CD8-positive, alpha-beta memory T cell (primary cell): ENCODE measurements around the gene KLK14. TPM values are rescaled to one million over a fixed set of nuclear protein-coding genes. Genes with fewer than 3 reads are reported as not detected.

ENCODE experiments used
- CTCF ChIA-PET: fragments of 350-600 bp; sonication (Branson Sonifier 250); formaldehyde crosslinking; loops from one replicate; lab custom pipeline; 2021; ENCODE audit warnings: antibody characterized with exemption; lab: Charles Lee
- POLR2A ChIA-PET: fragments of 350-600 bp; sonication (Branson Sonifier 250); formaldehyde crosslinking; loops from one replicate; lab custom pipeline; 2021; ENCODE audit warnings: antibody characterized with exemption; lab: Charles Lee
- DNase-seq, 5 donors: peaks; one replicate each; pipeline versions ENCODE4 v3.0.0 to v3.0.0-alpha.2; 2020 to 2022; ENCODE audit warnings: mixed read lengths in 1 of 5
- H3K27ac ChIP-seq: one replicate; pipeline ENCODE4 v1.7.0; 2013; ENCODE audit warnings: low read depth, mild to moderate bottlenecking, low read length, moderate library complexity
- H3K27me3 ChIP-seq: 2 replicates; pipeline ENCODE4 v1.7.0; 2013; ENCODE audit warnings: low read length, mild to moderate bottlenecking; ENCODE audit not compliant: insufficient read depth, poor library complexity, severe bottlenecking
- H3K36me3 ChIP-seq: 2 replicates; pipeline ENCODE4 v1.7.0; 2013; ENCODE audit warnings: mild to moderate bottlenecking, low read length, moderate library complexity; ENCODE audit not compliant: insufficient read depth
- H3K4me1 ChIP-seq: 2 replicates; pipeline ENCODE4 v1.7.0; 2013; ENCODE audit warnings: mild to moderate bottlenecking, low read length, moderate library complexity; ENCODE audit not compliant: insufficient read depth
- H3K4me3 ChIP-seq: 2 replicates; pipeline ENCODE4 v1.7.0; 2013; ENCODE audit warnings: mild to moderate bottlenecking, low read length
- H3K9me3 ChIP-seq: 2 replicates; pipeline ENCODE4 v1.7.0; 2013; ENCODE audit warnings: mild to moderate bottlenecking, low read length
- H3K27ac Mint-ChIP-seq, 8 donors: one replicate each; pipeline ENCODE4 v1.8.0; 2020 to 2021; ENCODE audit warnings: mixed read lengths in 8 of 8, mild to moderate bottlenecking in 6 of 8, inconsistent platforms in 3 of 8, moderate library complexity in 3 of 8
- H3K27me3 Mint-ChIP-seq, 2 donors: one replicate each; pipeline ENCODE4 v1.8.0; 2020 to 2021; ENCODE audit warnings: mixed read lengths in 2 of 2, mild to moderate bottlenecking in 1 of 2, moderate library complexity in 1 of 2
- H3K36me3 Mint-ChIP-seq, 3 donors: one replicate each; pipeline ENCODE4 v1.8.0; 2020 to 2021; ENCODE audit warnings: mixed read lengths in 3 of 3, inconsistent platforms in 1 of 3, mild to moderate bottlenecking in 1 of 3
- H3K4me1 Mint-ChIP-seq, 3 donors: one replicate each; pipeline ENCODE4 v1.8.0; 2020 to 2021; ENCODE audit warnings: mixed read lengths in 3 of 3, inconsistent platforms in 1 of 3, mild to moderate bottlenecking in 1 of 3
- H3K4me3 Mint-ChIP-seq, 7 donors: one replicate each; pipeline ENCODE4 v1.8.0; 2020 to 2021; ENCODE audit warnings: mixed read lengths in 7 of 7, mild to moderate bottlenecking in 6 of 7, moderate library complexity in 4 of 7, inconsistent platforms in 2 of 7
- H3K9me3 Mint-ChIP-seq, 5 donors: one replicate each; pipeline ENCODE4 v1.8.0; 2020 to 2022; ENCODE audit warnings: mixed read lengths in 5 of 5, mild to moderate bottlenecking in 3 of 5, moderate library complexity in 2 of 5, inconsistent platforms in 1 of 5
- polyA plus RNA-seq: library from polyadenylated mRNA; unstranded; fragments of 300-500 nt; fragmentation: Illumina TruSeq; gene quantifications from one replicate; pipeline ENCODE4 v1.2.3, GENCODE V29; 2021
- total RNA-seq, 2 experiments: library from RNA; stranded (reverse); gene quantifications; one replicate each; pipeline ENCODE4 v1.2.3, GENCODE V29; 2021

Gene KLK14, protein sequence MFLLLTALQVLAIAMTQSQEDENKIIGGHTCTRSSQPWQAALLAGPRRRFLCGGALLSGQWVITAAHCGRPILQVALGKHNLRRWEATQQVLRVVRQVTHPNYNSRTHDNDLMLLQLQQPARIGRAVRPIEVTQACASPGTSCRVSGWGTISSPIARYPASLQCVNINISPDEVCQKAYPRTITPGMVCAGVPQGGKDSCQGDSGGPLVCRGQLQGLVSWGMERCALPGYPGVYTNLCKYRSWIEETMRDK
- total RNA-seq (under 1 TPM; 0.26 to 0.31 TPM), polyA plus RNA-seq (not detected)

DNA sequence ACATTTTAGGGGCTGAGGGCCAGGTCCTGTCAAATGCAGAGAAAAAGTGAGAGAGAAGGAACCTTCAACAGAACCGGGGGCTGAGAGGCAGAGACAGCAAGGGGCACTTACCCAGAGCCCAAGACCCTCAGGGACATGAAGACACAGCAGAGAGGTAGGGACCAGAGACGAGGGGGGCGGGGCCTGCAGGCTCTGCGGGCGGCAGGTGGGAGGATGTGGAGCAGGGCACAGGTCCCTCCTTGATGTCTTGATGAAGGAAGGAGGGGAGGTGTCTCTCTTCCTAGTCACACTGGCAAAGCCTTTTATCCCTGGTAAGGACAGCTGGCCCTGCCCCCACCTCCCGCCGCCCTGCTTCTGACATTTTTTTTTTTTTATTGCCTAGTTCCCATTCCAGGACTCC lies at the start of gene KLK14:
TSS of gene KLK14 (minus strand) at position 277 of the 400 bp plus-strand sequence. CDS start at position 4, 273 bp downstream.
- no peaks in the 10 kb centered on the region for H3K9me3 ChIP-seq
- H3K9me3 Mint-ChIP-seq: no peaks in the 10 kb centered on the region
- no peaks in the 10 kb centered on the region for H3K36me3 ChIP-seq
- H3K27ac ChIP-seq: no peak within 1 kb of the TSS
- POLR2A ChIA-PET: no interaction called here
- peaks cover 19 to 20% of the 10 kb centered on the region in 2 donors for H3K27me3 Mint-ChIP-seq
- no peaks in the 10 kb centered on the region for H3K4me1 ChIP-seq
- no peaks in the 10 kb centered on the region for H3K27me3 ChIP-seq
- no peak for DNase-seq
- H3K27ac Mint-ChIP-seq: peak within 1 kb of the TSS in 2 of 8 donors; percentile 56 to 77
- H3K4me3 ChIP-seq: no peak within 1 kb of the TSS
- no peak within 1 kb of the TSS for H3K4me3 Mint-ChIP-seq
- H3K4me1 Mint-ChIP-seq: no peaks in the 10 kb centered on the region
- H3K36me3 Mint-ChIP-seq: peaks cover 0 to 2% (median 0%) of the 10 kb centered on the region in 3 donors
- CTCF ChIA-PET: no interaction called here

DNA sequence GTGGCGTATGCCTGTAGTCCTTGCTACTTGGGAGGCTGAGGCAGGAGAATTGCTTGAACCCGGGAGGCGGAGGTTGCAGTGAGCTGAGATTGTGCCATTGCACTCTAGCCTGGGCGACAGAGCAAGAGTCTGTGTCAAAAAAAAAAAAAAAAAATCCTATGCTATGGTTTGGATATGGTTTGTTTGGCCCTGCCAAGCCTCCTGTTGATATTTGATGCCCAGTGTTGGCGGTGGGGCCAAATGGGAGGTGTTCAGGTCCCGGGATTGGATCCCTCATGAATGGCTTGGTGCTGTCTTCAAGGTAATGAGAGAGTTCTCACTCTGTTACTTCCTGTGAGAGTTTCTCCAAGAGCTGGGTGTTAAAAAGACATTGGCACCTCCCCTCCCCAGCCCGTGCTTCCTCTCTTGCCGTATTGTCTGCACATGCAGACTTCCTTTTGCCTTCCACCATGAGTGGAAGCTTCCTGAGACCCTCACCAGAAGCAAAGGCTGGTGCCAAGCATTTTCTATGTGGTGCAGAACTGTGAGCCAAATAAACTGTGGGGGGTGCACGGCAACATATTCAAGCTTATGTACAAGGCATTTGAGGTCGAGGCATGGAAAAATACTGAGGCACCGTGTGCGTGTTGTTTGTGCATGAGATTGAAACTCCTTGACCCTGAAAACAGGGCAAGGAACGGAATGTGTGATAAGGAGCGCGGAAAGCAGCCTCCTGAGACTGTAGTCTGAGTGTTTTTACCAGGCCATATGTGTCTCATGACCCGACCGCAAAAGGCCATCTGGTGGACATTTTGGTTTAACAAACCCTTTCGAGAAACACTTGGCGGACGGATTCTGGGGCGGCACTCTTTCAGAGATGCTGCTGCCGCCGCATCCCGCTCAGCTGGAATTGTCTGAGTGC lies 49.3 kb upstream of the KLK14 start:
- CTCF ChIA-PET: interaction anchor here (1.2 to 1.4 kb wide), 2 partner anchors 9 to 26 kb away, joined by 3 to 4 read pairs; no protein-coding TSS in a partner anchor
- Histone ChIP-seq H3K27ac (no peak overlapping the region), H3K4me3 (peak overlapping the region; percentile 44), H3K4me1 (peaks cover 65% of the 10 kb centered on the region), H3K36me3 (no peaks in the 10 kb centered on the region), H3K27me3 (no peaks in the 10 kb centered on the region), H3K9me3 (no peaks in the 10 kb centered on the region)
- peaks cover 0 to 3% (median 0%) of the 10 kb centered on the region in 5 donors for H3K9me3 Mint-ChIP-seq
- peak in 3 of 5 donors; percentile 14 to 48 (median 47) for DNase-seq
- peak overlapping the region; percentile 33 to 90 (median 83) for H3K4me3 Mint-ChIP-seq
- peak overlapping the region; percentile 48 to 95 (median 87) for H3K27ac Mint-ChIP-seq
- peaks cover 62 to 66% (median 66%) of the 10 kb centered on the region in 3 donors for H3K4me1 Mint-ChIP-seq
- peaks cover 0 to 3% of the 10 kb centered on the region in 2 donors for H3K27me3 Mint-ChIP-seq
- POLR2A ChIA-PET: interaction anchor here (0.5 to 1.2 kb wide), 4 partner anchors 17 to 41 kb away, joined by 3 to 4 read pairs (median 4); no protein-coding TSS in a partner anchor
- H3K36me3 Mint-ChIP-seq: peaks cover 0 to 6% (median 0%) of the 10 kb centered on the region in 3 donors

DNA sequence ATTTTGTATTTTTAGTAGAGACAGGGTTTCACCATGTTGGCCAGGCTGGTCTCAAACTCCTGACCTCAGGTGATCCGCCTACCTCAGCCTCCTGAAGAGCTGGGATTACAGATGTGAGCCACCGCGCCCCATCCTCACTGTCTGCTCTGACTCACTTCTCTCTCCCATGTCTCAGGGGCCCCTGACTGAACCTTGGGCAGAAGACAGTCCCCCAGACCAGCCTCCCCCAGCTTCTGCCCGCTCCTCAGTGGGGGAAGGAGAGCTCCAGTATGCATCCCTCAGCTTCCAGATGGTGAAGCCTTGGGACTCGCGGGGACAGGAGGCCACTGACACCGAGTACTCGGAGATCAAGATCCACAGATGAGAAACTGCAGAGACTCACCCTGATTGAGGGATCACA lies 47.0 kb upstream of the KLK14 start:
- Histone ChIP-seq H3K4me1 (peaks cover 78% of the 10 kb centered on the region), H3K27ac (no peak overlapping the region), H3K27me3 (no peaks in the 10 kb centered on the region), H3K36me3 (no peaks in the 10 kb centered on the region), H3K4me3 (no peak overlapping the region), H3K9me3 (no peaks in the 10 kb centered on the region)
- no peak for DNase-seq
- peak overlapping the region in 4 of 8 donors; percentile 12 to 60 (median 41) for H3K27ac Mint-ChIP-seq
- H3K27me3 Mint-ChIP-seq: peaks cover 0 to 3% of the 10 kb centered on the region in 2 donors
- H3K4me1 Mint-ChIP-seq: peaks cover 63 to 73% (median 66%) of the 10 kb centered on the region in 3 donors
- H3K4me3 Mint-ChIP-seq: peak overlapping the region in 3 of 7 donors; percentile 19 to 68 (median 20)
- H3K36me3 Mint-ChIP-seq: peaks cover 0 to 9% (median 0%) of the 10 kb centered on the region in 3 donors
- CTCF ChIA-PET: interaction anchor here (0.7 to 1.2 kb wide), 3 partner anchors 17 to 29 kb away, joined by 3 read pairs; no protein-coding TSS in a partner anchor
- POLR2A ChIA-PET: no interaction called here
- H3K9me3 Mint-ChIP-seq: no peaks in the 10 kb centered on the region

DNA sequence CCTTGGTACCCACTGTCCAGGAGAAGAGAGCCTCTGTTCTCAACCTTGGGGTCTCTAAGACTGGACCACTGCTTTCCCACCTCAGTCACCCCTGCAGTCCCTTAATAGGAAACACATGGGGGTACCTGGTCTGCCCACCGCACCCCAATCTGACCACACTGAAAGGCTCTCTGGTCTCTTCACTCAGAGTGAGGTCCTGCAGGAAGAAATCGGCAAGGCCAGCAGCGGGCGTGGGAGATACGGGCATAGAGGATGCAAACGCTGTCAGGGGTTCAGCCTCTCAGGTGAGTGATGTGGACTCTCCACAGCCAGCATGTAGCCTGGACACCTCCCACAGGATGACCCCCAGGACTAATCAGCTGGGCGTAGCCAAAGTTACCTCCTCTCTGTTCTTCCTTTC lies 45.5 kb upstream of the KLK14 start:
- POLR2A ChIA-PET: no interaction called here
- Histone ChIP-seq H3K27ac (peak overlapping the region; percentile 2), H3K36me3 (no peaks in the 10 kb centered on the region), H3K4me1 (peaks cover 93% of the 10 kb centered on the region), H3K9me3 (no peaks in the 10 kb centered on the region), H3K27me3 (no peaks in the 10 kb centered on the region), H3K4me3 (peak overlapping the region; percentile 20)
- DNase-seq: no peak
- H3K36me3 Mint-ChIP-seq: peaks cover 0 to 12% (median 0%) of the 10 kb centered on the region in 3 donors
- CTCF ChIA-PET: no interaction called here
- H3K4me3 Mint-ChIP-seq: peak overlapping the region in 6 of 7 donors; percentile 24 to 85 (median 52)
- no peaks in the 10 kb centered on the region for H3K9me3 Mint-ChIP-seq
- peak overlapping the region; percentile 51 to 97 (median 82) for H3K27ac Mint-ChIP-seq
- H3K27me3 Mint-ChIP-seq: peaks cover 0 to 3% of the 10 kb centered on the region in 2 donors
- H3K4me1 Mint-ChIP-seq: peaks cover 78 to 88% (median 81%) of the 10 kb centered on the region in 3 donors

DNA sequence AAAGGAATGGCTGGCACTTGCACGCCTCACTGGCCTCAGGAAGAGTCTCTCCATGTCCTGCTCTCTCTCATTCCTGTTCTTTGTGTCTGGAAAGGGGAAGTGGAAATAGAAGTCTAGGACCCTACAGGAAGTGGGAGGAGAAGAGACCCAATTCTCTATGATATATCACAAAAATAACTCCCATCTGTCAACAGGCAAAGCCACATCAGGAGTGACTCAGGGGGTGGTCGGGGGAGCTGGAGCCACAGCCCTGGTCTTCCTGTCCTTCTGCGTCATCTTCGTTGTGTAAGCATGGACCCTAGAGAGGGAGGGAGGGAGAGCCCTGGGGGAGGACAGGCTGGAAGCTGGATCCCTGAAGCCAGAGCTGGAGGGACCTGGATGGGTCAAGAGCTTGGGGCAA lies 45.1 kb upstream of the KLK14 start:
- peaks cover 98% of the 10 kb centered on the region for H3K4me1 ChIP-seq
- no peak for DNase-seq
- H3K4me3 ChIP-seq: peak overlapping the region; percentile 20
- ChIA-PET POLR2A (no interaction called here), CTCF (no interaction called here)
- H3K27ac Mint-ChIP-seq: peak overlapping the region; percentile 35 to 94 (median 64)
- H3K36me3 Mint-ChIP-seq: peaks cover 0 to 13% (median 0%) of the 10 kb centered on the region in 3 donors
- H3K27me3 Mint-ChIP-seq: peaks cover 0 to 3% of the 10 kb centered on the region in 2 donors
- H3K4me3 Mint-ChIP-seq: peak overlapping the region in 4 of 7 donors; percentile 31 to 73 (median 68)
- no peaks in the 10 kb centered on the region for H3K9me3 ChIP-seq
- H3K27me3 ChIP-seq: no peaks in the 10 kb centered on the region
- H3K27ac ChIP-seq: peak overlapping the region; percentile 2
- no peaks in the 10 kb centered on the region for H3K36me3 ChIP-seq
- H3K9me3 Mint-ChIP-seq: no peaks in the 10 kb centered on the region
- peaks cover 80 to 92% (median 81%) of the 10 kb centered on the region in 3 donors for H3K4me1 Mint-ChIP-seq

DNA sequence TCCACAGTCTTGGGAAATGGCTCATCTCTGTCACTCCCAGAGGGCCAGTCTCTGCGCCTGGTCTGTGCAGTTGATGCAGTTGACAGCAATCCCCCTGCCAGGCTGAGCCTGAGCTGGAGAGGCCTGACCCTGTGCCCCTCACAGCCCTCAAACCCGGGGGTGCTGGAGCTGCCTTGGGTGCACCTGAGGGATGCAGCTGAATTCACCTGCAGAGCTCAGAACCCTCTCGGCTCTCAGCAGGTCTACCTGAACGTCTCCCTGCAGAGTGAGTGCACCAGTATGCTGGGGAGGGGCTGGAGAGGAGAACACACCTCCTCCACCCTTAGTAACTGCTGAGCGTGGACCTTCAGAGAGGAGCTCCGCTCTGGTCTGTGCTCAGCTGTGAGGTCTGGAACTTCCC lies 44.3 kb upstream of the KLK14 start:
- Mint-ChIP-seq H3K36me3 (peaks cover 0 to 11% (median 0%) of the 10 kb centered on the region in 3 donors), H3K27me3 (peaks cover 0 to 3% of the 10 kb centered on the region in 2 donors), H3K9me3 (no peaks in the 10 kb centered on the region), H3K4me3 (peak overlapping the region in 5 of 7 donors; percentile 13 to 79 (median 47)), H3K4me1 (peaks cover 81 to 92% (median 81%) of the 10 kb centered on the region in 3 donors), H3K27ac (peak overlapping the region in 6 of 8 donors; percentile 60 to 95 (median 82))
- Histone ChIP-seq H3K36me3 (no peaks in the 10 kb centered on the region), H3K4me1 (peaks cover 98% of the 10 kb centered on the region), H3K4me3 (no peak overlapping the region), H3K27ac (peak overlapping the region; percentile 3), H3K9me3 (no peaks in the 10 kb centered on the region), H3K27me3 (no peaks in the 10 kb centered on the region)
- DNase-seq: no peak
- ChIA-PET CTCF (no interaction called here), POLR2A (no interaction called here)

DNA sequence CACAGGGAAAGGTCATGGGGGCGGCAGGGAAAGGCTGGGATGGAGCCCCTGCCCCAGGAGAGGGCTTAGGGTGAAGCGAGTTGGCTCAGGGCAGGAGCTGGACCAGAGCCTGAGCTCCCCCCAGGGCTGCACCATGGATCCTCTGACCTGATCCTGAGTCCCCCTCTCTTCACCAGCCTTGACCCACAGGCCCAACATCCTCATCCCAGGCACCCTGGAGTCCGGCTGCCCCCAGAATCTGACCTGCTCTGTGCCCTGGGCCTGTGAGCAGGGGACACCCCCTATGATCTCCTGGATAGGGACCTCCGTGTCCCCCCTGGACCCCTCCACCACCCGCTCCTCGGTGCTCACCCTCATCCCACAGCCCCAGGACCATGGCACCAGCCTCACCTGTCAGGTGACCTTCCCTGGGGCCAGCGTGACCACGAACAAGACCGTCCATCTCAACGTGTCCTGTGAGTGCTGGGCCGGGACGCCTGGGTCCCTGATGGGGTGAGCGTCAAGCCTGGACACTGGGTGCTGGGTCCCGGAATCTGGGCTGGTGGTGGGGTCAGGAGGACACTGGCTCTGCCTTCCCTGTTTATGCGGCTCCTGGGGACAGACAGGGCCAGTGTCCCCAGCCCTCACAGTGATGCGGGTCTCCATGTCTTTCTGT lies 42.9 kb upstream of the KLK14 start:
- H3K9me3 Mint-ChIP-seq: no peaks in the 10 kb centered on the region
- peaks cover 80 to 90% (median 80%) of the 10 kb centered on the region in 3 donors for H3K4me1 Mint-ChIP-seq
- H3K36me3 ChIP-seq: no peaks in the 10 kb centered on the region
- H3K27me3 Mint-ChIP-seq: peaks cover 0 to 1% of the 10 kb centered on the region in 2 donors
- peaks cover 0 to 8% (median 0%) of the 10 kb centered on the region in 3 donors for H3K36me3 Mint-ChIP-seq
- H3K27me3 ChIP-seq: no peaks in the 10 kb centered on the region
- peak overlapping the region in 5 of 8 donors; percentile 76 to 96 (median 87) for H3K27ac Mint-ChIP-seq
- H3K4me3 ChIP-seq: peak overlapping the region; percentile 23
- peaks cover 94% of the 10 kb centered on the region for H3K4me1 ChIP-seq
- ChIA-PET CTCF (no interaction called here), POLR2A (no interaction called here)
- H3K9me3 ChIP-seq: no peaks in the 10 kb centered on the region
- H3K4me3 Mint-ChIP-seq: peak overlapping the region in 4 of 7 donors; percentile 71 to 79 (median 78)
- no peak for DNase-seq
- H3K27ac ChIP-seq: no peak overlapping the region
